GM19025 (cell line): Measurements from ENCODE around the gene LCK.
"Not testable (repeated sequence)": the region's sequence is repeated elsewhere in the genome, so short reads cannot be mapped to it uniquely, and the experiment has no call there.

Experiments used
- ATAC-seq: cut with Tn5 transposase; IDR thresholded peaks from one replicate; pipeline ENCODE4 v1.9.1; 2021; ENCODE audit warnings: mild to moderate bottlenecking, low read depth, moderate library complexity; ENCODE audit not compliant: unreplicated experiment

The LCK gene

DNA sequence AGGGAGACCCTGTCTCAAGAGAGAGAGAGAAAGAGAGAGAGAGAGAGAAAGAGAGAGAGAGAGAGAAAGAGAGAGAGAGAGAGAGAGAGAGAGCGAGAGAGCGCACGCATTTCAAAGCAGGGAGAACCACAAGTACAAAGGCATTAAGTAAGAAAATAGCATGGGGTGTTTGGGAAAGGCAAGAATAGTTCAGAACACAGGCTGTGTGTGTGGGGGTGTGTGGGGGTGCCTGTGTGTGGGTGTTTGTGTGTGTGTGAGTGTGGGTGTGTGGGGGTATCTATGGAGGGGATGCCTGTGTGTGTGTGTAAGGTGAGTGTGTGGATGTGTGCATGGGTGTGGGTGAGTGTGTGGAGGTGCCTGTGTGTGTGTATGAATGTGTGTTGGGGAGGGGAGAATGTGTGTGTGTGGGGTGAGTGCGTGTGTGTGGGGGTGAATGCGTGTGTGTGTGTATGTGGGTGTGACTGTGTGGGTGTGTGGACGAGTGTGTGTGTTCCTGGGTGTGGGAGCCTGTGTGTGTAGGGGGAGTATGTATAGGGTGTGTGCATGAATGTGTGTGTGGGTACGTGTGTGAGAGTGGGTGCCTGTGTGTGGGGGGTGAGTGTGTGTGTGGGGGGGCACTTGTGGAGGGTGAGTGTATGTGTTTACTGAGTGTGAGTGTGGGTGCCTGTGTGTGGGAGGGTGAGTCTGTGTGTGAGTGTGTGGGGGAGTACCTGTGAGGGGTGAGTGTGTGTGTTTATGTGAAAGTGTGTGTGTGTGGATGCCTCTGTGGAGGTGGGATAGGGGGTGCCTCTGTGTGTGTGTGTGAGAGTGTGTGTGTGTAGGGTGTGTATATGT, 21.7 kb downstream of the LCK start:
- no peak for ATAC-seq

DNA sequence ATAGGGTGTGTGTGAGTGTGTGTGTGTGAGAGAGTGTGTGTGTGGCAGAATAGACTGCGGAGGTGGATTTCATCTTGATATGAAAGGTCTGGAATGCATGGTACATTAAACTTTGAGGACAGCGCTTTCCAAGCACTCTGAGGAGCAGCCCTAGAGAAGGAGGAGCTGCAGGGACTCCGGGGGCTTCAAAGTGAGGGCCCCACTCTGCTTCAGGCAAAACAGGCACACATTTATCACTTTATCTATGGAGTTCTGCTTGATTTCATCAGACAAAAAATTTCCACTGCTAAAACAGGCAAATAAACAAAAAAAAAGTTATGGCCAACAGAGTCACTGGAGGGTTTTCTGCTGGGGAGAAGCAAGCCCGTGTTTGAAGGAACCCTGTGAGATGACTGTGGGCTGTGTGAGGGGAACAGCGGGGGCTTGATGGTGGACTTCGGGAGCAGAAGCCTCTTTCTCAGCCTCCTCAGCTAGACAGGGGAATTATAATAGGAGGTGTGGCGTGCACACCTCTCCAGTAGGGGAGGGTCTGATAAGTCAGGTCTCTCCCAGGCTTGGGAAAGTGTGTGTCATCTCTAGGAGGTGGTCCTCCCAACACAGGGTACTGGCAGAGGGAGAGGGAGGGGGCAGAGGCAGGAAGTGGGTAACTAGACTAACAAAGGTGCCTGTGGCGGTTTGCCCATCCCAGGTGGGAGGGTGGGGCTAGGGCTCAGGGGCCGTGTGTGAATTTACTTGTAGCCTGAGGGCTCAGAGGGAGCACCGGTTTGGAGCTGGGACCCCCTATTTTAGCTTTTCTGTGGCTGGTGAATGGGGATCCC, 22.5 kb downstream of the LCK start:
- ATAC-seq: no peak

DNA sequence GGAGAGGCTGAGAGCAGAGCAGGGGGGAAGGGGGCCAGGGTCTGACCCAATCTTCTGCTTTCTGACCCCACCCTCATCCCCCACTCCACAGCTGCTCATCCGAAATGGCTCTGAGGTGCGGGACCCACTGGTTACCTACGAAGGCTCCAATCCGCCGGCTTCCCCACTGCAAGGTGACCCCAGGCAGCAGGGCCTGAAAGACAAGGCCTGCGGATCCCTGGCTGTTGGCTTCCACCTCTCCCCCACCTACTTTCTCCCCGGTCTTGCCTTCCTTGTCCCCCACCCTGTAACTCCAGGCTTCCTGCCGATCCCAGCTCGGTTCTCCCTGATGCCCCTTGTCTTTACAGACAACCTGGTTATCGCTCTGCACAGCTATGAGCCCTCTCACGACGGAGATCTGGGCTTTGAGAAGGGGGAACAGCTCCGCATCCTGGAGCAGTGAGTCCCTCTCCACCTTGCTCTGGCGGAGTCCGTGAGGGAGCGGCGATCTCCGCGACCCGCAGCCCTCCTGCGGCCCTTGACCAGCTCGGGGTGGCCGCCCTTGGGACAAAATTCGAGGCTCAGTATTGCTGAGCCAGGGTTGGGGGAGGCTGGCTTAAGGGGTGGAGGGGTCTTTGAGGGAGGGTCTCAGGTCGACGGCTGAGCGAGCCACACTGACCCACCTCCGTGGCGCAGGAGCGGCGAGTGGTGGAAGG, 23.7 kb downstream of the LCK start:
- no peak for ATAC-seq

DNA sequence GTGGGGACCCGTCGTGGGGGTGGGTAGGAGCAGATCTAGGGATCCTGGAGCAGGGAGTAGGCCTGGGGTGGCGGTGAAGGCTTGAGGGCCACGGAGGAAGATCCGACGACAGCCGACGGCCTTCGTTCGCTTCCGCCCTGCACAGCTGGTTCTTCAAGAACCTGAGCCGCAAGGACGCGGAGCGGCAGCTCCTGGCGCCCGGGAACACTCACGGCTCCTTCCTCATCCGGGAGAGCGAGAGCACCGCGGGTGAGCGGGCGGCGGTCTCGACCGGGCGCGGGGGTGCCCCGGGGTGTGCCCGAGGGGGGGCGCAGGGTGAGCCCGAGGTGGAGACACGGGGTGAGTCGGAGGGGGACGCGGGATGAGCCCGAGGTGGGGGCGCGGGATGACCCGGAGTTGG, 24.4 kb downstream of the LCK start:
- ATAC-seq: no peak

DNA sequence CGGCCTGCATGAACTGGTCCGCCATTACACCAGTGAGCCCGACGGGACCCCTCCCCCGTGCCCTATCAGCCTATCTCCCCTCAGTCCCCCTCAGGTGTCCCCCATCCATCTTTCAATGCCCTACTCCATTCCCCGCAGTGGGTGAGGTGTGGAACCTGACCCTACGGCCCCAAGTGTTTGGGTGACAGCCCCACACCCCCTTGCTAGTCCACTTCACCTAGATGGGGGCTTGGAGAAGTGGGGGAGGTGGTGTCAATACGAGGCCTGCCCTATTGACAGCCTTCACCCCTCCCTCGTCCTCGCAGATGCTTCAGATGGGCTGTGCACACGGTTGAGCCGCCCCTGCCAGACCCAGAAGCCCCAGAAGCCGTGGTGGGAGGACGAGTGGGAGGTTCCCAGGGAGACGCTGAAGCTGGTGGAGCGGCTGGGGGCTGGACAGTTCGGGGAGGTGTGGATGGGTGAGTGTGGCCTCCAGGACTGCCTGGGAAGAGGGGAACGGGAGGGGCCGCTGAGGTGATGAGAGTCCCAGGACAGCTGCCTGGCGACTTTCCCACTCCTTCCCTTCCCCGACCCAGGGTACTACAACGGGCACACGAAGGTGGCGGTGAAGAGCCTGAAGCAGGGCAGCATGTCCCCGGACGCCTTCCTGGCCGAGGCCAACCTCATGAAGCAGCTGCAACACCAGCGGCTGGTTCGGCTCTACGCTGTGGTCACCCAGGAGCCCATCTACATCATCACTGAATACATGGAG, 25.1 kb downstream of the LCK start:
- ATAC-seq: no peak

DNA sequence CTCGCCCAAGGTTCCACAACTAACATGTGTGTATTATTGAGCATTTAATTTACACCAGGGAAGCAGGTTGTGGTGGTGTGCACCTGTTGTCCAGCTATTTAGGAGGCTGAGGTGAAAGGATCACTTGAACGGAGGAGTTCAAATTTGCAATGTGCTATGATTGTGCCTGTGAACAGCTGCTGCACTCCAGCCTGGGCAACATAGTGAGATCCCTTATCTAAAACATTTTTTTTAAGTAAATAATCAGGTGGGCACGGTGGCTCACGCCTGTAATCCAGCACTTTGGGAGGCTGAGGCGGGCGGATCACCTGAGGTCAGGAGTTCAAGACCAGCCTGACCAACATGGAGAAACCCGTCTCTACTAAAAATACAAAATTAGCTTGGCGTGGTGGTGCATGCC, 33.7 kb downstream of the LCK start:
- not testable (repeated sequence) for ATAC-seq

DNA sequence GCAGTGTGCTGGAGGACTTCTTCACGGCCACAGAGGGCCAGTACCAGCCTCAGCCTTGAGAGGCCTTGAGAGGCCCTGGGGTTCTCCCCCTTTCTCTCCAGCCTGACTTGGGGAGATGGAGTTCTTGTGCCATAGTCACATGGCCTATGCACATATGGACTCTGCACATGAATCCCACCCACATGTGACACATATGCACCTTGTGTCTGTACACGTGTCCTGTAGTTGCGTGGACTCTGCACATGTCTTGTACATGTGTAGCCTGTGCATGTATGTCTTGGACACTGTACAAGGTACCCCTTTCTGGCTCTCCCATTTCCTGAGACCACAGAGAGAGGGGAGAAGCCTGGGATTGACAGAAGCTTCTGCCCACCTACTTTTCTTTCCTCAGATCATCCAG, 34.6 kb downstream of the LCK start:
- ATAC-seq: no peak

DNA sequence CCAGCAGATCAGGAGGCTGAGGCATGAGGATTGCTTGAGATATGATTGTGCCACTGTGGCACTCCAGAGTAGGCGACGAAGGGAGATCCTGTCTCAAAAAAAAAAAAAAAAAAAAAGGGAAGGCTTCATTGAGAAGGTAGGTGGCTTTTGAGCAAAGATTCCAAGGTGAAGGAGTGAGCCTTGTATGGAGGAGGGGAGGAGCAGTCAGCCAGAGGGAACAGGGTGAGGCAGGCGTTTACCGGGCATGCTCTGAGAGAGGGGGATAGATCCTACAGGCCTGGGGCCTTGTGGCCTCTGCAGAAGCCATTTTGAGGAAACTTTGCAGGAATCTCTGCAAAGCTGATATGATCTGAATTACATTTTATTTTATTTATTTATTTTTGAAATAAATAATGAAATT, 35.7 kb downstream of the LCK start:
- ATAC-seq: no peak

DNA sequence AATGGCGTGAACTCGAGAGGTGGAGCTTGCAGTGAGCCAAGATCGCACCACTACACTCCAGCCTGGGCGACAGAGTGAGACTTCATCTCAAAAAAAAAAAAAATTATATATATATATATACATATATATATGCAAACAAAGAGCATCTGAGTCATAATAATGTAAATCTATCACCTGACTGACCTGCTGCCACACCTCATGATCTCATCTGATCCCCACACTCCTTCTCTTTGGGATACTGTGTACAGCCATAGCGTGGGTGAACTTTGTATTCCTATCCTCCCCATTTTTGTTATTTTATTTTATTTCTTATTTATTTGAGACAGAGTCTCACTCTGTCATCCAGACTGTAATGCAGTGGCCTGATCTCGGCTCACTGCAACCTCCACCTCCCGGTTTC, 38.2 kb downstream of the LCK start:
- no peak for ATAC-seq

DNA sequence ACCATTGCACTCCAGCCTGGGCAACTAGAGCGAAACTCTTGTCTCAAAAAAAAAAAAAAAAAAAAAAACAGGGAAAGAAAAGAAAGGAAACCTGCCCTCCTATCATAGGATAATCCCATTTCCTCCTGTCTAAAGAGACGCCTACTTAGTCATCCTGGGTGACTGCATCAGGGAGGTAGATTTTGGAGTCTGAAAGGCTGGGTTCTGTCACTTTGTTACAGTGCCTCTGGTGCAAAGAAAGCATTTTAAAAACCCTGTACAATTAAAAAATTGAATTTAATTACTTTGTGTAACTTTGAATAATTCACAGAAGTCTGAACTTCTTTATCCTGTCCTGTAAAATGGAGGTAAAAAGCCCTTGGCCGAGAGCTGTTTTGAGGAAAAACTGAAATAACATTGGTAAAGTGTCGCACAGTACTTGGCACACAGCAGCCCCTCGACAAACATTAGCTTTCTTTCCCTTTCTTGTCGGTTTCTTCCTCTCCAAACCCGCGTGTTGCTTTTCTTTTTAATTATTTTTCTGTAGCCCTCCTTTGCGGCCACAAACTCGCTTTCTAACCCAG, 40.2 kb downstream of the LCK start:
- ATAC-seq: no peak

DNA sequence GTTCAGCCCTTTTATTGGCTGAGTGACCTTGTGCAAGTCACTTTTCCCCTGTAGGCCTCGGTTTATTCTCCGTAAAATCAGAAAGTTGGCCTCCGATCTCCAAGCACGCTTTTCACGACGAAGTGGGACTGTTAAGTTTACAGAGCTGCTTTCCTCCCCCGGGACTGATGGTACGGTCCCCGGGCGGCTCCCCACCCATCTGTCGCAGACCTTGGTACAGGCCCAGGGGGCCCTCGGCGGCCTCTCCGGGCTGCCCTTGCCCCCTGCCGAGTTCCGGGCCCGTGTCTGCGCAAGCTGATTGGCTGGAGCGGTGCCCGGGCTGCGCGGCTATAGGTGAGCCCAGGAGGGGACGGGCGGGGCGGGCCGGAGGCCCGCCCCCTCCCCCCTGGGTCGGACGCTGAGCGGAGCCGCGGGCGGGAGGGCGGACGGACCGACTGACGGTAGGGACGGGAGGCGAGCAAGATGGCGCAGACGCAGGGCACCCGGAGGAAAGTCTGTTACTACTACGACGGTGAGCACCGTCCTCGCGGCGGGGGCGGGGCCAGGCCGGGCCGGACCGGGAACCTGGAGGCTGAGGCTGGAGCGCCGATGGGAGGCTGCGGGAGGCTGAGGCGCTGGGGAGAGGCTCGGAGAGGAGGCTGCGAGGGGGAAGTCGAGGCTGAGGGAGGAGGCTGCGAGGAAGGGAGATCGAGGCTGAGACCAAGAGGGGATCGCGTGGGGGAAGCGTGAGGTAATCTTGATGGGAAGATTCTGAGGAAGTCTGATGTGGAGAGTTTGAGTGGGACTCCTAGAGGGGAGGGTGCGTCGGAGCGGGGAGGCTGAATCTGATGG, 40.9 kb downstream of the LCK start, which contains the start of gene HDAC1:
HDAC1 (plus strand) TSS at position 376 of the 831 bp plus-strand sequence; CDS start at position 463, 87 bp downstream.
- peak; percentile 99 for ATAC-seq

DNA sequence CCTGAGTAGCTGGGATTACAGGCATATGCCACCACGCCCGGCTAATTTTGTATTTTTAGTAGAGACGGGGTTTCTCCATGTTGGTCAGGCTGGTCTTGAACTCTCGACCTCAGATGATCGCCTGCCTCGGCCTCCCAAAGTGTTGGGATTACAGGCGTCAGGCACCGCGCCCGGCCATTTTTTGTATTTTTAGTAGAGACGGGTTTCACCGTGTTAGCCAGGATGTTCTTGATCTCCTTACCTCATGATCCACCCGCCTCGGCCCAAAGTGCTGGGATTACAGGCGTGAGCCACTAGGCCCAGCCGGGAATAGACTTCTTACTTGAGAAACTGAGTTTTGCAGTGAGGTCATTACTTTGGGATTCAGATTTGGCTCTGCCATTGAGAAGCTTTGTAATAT, 47.1 kb downstream of the LCK start:
- ATAC-seq: not testable (repeated sequence)

DNA sequence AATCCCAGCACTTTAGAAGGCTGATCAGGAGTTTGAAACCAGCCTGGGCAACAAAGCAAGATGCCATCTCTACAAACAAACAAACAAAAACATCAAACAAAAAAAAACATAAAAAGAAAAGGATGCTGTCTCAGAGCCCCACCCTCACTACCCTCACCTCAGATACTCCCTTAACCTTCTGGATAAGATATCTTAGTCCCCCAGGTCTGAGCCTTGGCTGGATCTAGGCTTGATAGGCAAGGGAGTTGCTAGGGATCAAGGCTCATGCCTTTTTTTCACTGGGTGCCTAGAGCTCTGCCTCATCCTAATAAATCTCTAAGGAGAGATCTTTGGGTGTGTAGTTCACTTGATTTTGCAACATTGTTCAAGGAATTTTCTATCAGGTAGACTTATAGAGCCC, 48.3 kb downstream of the LCK start:
- ATAC-seq: no peak

DNA sequence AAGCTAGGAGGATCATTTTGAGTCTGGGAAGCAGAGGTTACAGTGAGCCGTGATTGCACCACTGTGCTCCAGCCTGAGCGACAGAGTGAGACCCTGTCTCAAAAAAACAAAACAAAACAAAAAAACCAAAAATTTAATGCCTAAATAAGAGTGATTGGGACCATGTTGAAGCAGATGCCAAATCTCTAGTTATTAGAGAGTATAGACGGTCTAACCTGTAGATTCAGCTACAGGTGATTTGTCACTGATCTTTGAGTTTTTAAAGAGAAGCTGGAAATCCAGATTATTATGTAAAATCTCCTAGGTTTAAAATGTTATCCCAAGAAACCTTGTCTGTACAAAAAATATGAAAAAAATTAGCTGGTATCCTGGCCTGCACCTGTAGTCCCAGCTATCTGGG, 52.3 kb downstream of the LCK start:
- ATAC-seq: no peak

DNA sequence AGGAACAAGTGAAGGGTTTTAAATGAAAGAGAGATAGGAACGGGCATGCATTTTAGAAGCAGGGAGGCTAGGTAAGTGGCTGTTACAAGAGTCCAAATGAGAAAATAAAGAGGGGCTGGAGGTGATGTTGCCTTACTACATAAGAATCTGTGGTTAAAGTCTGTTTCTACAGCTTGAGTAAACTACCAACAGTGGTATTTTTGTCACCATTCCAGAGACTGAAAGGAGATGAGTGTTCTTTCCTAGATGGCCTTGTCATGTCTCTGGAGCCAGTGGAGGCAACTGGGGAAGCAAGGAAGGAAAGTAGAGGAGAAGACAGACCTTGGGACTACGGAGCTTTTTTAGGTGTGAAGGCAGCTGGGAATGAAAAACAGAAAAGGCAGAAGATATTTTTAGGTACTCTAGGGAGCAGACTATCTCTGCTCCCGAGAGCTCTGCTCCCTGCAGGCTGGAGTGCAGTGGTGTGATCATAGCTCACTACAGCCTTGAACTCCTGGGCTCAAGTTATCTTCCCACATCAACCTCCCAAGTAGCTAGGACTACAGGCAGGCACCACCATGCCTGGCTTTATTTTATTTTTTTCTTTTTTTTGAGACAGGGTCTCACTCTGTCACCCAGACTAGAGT, 53.0 kb downstream of the LCK start:
- no peak for ATAC-seq

DNA sequence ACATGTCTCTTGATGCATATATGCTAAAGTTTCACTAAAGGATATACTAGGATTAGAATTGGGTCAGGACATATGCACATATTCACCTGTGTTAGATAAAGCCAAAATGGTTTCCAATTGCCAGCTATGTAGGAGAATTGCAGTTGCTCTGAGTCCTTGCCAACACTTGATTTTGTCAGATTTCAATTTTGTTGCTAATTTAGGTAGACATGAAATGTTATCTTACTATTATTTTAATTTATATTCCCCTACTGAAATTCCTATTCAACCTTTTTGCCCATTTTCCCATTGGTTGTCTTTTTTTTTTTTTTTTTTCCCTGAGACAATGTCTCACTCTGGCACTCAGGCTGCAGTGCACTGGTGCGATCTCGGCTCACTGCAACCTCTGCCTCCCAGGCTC, 54.2 kb downstream of the LCK start:
- ATAC-seq: no peak

DNA sequence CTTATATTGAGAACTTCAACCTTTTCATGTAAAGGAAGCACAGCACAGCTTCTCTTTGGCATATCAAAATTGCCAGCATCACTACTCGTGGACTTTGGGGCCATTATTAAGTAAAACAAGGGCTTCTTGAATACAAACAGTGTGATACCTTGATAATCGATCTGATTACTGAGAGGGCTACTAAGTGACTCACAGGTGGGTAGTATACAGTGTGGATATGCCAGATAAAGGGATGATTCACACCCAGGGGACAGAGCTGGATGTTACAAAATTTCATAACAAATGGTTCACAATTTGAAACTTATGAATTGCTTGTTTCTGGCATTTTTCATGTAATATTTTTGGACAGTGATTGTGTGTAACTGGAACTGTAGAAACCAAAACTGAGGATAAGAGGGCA, 56.3 kb downstream of the LCK start:
- no peak for ATAC-seq

DNA sequence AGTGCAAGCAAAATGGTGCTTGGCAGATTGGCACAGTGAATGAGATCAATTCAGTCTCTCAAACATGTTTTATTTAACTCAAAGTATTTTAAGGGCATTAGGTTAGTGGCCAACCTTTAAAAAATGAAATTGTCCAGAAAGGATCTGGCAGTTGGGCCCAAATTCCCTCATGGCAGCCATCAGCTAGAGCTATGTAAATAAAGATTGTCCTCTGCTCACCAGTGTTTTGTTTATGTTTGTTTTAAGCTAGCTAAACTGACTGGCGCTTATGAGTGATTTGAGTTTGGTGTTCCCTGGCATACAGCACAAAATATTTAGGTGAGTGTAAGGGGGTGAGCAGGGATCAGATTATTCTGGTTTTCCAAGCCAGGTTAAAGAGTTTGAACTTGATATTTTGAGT, 58.9 kb downstream of the LCK start:
- no peak for ATAC-seq
